WTC11 (cell line): ENCODE data around the gene TMEM9. TPM values are rescaled to one million over a fixed set of nuclear protein-coding genes. Genes with fewer than 3 reads are reported as not detected.

ENCODE experiments used
- ATAC-seq: fragments of 200-7000 bp; cut with Tn5 transposase; 2 replicates; pipeline ENCODE4 v1.10.0; 2021; ENCODE audit warnings: mild to moderate bottlenecking, moderate library complexity
- CTCF ChIA-PET: fragments of 300-600 bp; sonication (Branson Sonifier 250); formaldehyde crosslinking; loops from one replicate; lab custom pipeline; 2021; ENCODE audit warnings: antibody characterized with exemption; lab: Charles Lee
- POLR2A ChIA-PET: fragments of 350-600 bp; sonication (Branson Sonifier 250); formaldehyde crosslinking; loops from one replicate; lab custom pipeline; 2021; ENCODE audit warnings: antibody characterized with exemption; lab: Charles Lee
- DNase-seq: peaks from one replicate; pipeline ENCODE4 v3.0.0; 2021; ENCODE audit warnings: low spot score
- H3K27ac Mint-ChIP-seq: 2 replicates; pipeline ENCODE4 v1.8.0; 2021; ENCODE audit warnings: mixed read lengths
- H3K27me3 Mint-ChIP-seq: 2 replicates; pipeline ENCODE4 v1.8.0; 2021; ENCODE audit warnings: low read depth, mild to moderate bottlenecking, moderate library complexity, mixed read lengths
- H3K36me3 Mint-ChIP-seq: 2 replicates; pipeline ENCODE4 v1.8.0; 2021; ENCODE audit warnings: mixed read lengths
- H3K4me1 Mint-ChIP-seq: 2 replicates; pipeline ENCODE4 v1.8.0; 2022; ENCODE audit warnings: mixed read lengths
- H3K4me3 Mint-ChIP-seq: 2 replicates; pipeline ENCODE4 v1.8.0; 2021; ENCODE audit warnings: mild to moderate bottlenecking, moderate library complexity, mixed read lengths
- H3K9me3 Mint-ChIP-seq: 2 replicates; pipeline ENCODE4 v1.8.0; 2021; ENCODE audit warnings: mixed read lengths
- ATF1 ChIP-seq: sonication (generic); formaldehyde crosslinking; IDR thresholded peaks from 2 replicates; pipeline ENCODE4 v1.8.1; 2023; ENCODE audit warnings: mild to moderate bottlenecking, moderate library complexity, missing genetic modification reagents
- CBFB ChIP-seq: sonication (generic); formaldehyde crosslinking; IDR thresholded peaks from 2 replicates; pipeline ENCODE4 v1.8.1; 2022; ENCODE audit warnings: mild to moderate bottlenecking, low read depth, missing genetic modification reagents
- EMX1 ChIP-seq: fragments of 250-450 bp; sonication (Bioruptor Pico); IDR thresholded peaks from 2 replicates; pipeline ENCODE4 v1.8.0; 2021; ENCODE audit warnings: mild to moderate bottlenecking
- FOXJ3 ChIP-seq: sonication (generic); formaldehyde crosslinking; IDR thresholded peaks from 2 replicates; pipeline ENCODE4 v1.9.0; 2021; ENCODE audit warnings: missing genetic modification reagents, mild to moderate bottlenecking, borderline replicate concordance
- GABPB1 ChIP-seq: sonication (generic); formaldehyde crosslinking; IDR thresholded peaks from 2 replicates; pipeline ENCODE4 v1.8.1; 2023; ENCODE audit warnings: mild to moderate bottlenecking, missing genetic modification reagents
- KAT7 ChIP-seq: sonication (generic); formaldehyde crosslinking; IDR thresholded peaks from 2 replicates; pipeline ENCODE4 v1.8.1; 2023; ENCODE audit warnings: missing genetic modification reagents, mild to moderate bottlenecking, borderline replicate concordance
- RELA ChIP-seq: sonication (generic); formaldehyde crosslinking; IDR thresholded peaks from 2 replicates; pipeline ENCODE4 v1.8.1; 2022; ENCODE audit warnings: missing genetic modification reagents, mild to moderate bottlenecking, borderline replicate concordance
- RORB ChIP-seq: fragments of 250-450 bp; sonication (Bioruptor Pico); IDR thresholded peaks from 2 replicates; pipeline ENCODE4 v1.9.0; 2021; ENCODE audit warnings: mild to moderate bottlenecking
- TCF7 ChIP-seq: sonication (generic); formaldehyde crosslinking; IDR thresholded peaks from 2 replicates; pipeline ENCODE4 v1.8.0; 2022; ENCODE audit warnings: mild to moderate bottlenecking, low read depth, missing genetic modification reagents, moderate library complexity
- ZNF121 ChIP-seq: sonication (generic); formaldehyde crosslinking; IDR thresholded peaks from 2 replicates; pipeline ENCODE4 v1.8.0; 2023; ENCODE audit warnings: missing genetic modification reagents
- ZNF423 ChIP-seq: fragments of 250-450 bp; sonication (Bioruptor Pico); IDR thresholded peaks from 2 replicates; pipeline ENCODE4 v2.1.2; 2022; ENCODE audit warnings: mild to moderate bottlenecking, moderate library complexity
- total RNA-seq: library from RNA; stranded (reverse); gene quantifications from 3 replicates; pipeline ENCODE4 v1.2.3, GENCODE V29; 2021
- TF ChIP-seq, protein P1 (sequence below): sonication (generic); formaldehyde crosslinking; IDR thresholded peaks from 2 replicates; pipeline ENCODE4 v1.8.1; 2023; ENCODE audit warnings: mild to moderate bottlenecking, missing genetic modification reagents
- TF ChIP-seq, protein P2 (sequence below): sonication (generic); formaldehyde crosslinking; conservative IDR thresholded peaks from 2 replicates; pipeline ENCODE4 v1.8.1; 2023; ENCODE audit warnings: mild to moderate bottlenecking, low read depth, missing genetic modification reagents, moderate library complexity
- TF ChIP-seq, protein P3 (sequence below): fragments of 250-450 bp; sonication (Bioruptor Pico); IDR thresholded peaks from 2 replicates; pipeline ENCODE4 v1.9.0; 2021; ENCODE audit warnings: moderate library complexity, mild to moderate bottlenecking, inconsistent platforms, borderline replicate concordance
- TF ChIP-seq, protein P4 (sequence below): sonication (generic); formaldehyde crosslinking; IDR thresholded peaks from 2 replicates; pipeline ENCODE4 v1.8.0; 2022; ENCODE audit warnings: mild to moderate bottlenecking, missing genetic modification reagents
- TF ChIP-seq, protein P5 (sequence below): sonication (generic); formaldehyde crosslinking; conservative IDR thresholded peaks from 2 replicates; pipeline ENCODE4 v1.8.1; 2022; ENCODE audit warnings: mild to moderate bottlenecking, missing genetic modification reagents
- TF ChIP-seq, protein P6 (sequence below): fragments of 250-450 bp; sonication (Bioruptor Pico); conservative IDR thresholded peaks from 2 replicates; pipeline ENCODE4 v1.9.0; 2021; ENCODE audit warnings: mild to moderate bottlenecking

TMEM9 gene
- total RNA-seq, 1 experiment from 2014 or later = 97.5 TPM

DNA sequence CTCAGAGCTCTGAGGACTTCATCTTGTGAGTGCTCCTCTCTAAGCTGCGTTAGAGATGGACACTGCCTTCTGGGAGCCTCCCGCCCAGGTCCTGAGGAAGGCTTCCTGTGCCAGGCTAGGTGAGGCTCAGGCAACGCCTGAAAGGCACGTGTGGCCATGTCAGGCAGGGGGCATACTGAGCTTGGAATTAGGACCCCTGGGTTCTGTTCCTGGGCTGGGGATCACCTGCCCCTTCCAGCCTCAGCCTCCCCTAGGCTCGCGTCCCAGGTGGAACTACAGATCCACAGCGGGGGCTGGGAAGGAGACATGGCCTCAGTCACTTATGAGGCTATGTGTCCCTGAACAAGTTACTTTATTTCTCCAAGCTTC lies 17.3 kb downstream of the TMEM9 start:
- Mint-ChIP-seq H3K9me3 (0 out of 2 replicates have a peak, but pooled peaks cover 3% of the 10 kb centered on the region), H3K4me3 (no peak overlapping the region), H3K27me3 (no peaks in the 10 kb centered on the region; the same call in 1 of the 2 replicates), H3K27ac (no peak overlapping the region), H3K4me1 (no peaks in the 10 kb centered on the region), H3K36me3 (peaks cover 35% of the 10 kb centered on the region)
- DNase-seq (no peak), ATAC-seq (no peak)
- TF ChIP-seq ZNF423 (no peak), ZNF121 (no peak), EMX1 (CRISPR knock-in tag) (no peak), GABPB1 (no peak)
- TF ChIP-seq, protein P1, sequence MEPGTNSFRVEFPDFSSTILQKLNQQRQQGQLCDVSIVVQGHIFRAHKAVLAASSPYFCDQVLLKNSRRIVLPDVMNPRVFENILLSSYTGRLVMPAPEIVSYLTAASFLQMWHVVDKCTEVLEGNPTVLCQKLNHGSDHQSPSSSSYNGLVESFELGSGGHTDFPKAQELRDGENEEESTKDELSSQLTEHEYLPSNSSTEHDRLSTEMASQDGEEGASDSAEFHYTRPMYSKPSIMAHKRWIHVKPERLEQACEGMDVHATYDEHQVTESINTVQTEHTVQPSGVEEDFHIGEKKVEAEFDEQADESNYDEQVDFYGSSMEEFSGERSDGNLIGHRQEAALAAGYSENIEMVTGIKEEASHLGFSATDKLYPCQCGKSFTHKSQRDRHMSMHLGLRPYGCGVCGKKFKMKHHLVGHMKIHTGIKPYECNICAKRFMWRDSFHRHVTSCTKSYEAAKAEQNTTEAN (CRISPR knock-in tag) = no peak
- TF ChIP-seq, protein P2, sequence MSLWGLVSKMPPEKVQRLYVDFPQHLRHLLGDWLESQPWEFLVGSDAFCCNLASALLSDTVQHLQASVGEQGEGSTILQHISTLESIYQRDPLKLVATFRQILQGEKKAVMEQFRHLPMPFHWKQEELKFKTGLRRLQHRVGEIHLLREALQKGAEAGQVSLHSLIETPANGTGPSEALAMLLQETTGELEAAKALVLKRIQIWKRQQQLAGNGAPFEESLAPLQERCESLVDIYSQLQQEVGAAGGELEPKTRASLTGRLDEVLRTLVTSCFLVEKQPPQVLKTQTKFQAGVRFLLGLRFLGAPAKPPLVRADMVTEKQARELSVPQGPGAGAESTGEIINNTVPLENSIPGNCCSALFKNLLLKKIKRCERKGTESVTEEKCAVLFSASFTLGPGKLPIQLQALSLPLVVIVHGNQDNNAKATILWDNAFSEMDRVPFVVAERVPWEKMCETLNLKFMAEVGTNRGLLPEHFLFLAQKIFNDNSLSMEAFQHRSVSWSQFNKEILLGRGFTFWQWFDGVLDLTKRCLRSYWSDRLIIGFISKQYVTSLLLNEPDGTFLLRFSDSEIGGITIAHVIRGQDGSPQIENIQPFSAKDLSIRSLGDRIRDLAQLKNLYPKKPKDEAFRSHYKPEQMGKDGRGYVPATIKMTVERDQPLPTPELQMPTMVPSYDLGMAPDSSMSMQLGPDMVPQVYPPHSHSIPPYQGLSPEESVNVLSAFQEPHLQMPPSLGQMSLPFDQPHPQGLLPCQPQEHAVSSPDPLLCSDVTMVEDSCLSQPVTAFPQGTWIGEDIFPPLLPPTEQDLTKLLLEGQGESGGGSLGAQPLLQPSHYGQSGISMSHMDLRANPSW (CRISPR knock-in tag) = no peak
- POLR2A ChIA-PET = no interaction called here
- CTCF ChIA-PET = interaction anchor here (1.0 to 1.3 kb wide), 3 partner anchors 12 to 157 kb away, joined by 4 to 5 read pairs (median 4); no protein-coding TSS in a partner anchor

DNA sequence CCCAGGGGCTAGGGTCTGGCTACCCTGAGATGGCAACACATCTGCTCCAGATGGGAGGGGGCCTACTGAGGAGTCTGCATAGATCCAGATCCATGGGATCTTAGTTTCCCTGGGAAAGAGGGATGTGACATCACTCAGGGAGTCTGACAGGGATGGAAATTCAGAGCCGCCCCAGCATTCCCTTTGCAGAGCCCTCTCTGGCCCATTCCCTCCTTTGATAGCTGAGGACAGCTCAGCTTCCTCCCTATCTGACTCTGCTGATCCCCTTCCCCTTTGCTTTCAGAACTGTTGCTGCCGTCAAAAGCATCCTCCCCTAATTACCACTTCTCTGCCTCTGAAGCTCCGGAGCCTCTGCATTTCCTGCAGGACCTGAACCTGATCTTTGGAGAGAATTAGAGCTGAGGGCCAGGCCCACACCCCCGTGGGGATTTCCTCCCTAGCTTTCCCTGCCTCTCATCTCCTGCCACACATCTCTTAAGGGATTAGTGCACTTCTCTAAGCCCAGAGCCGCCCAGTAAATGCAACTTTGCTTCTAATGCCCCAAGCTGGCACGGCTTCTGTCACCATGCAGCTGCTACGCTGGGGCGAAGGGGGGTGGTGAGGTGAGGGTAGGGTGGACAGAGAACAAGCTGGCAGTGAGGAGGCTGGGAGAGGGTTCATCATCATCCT lies 17.8 kb downstream of the TMEM9 start:
- Mint-ChIP-seq H3K4me1 (no peaks in the 10 kb centered on the region), H3K9me3 (0 out of 2 replicates have a peak, but pooled peaks cover 3% of the 10 kb centered on the region), H3K27ac (no peak overlapping the region)
- CTCF ChIA-PET = interaction anchor here (1.0 to 1.3 kb wide), 2 partner anchors 13 to 48 kb away, joined by 4 to 5 read pairs; no protein-coding TSS in a partner anchor
- no peak for ATAC-seq
- no peak for TF ChIP-seq ATF1 (CRISPR knock-in tag)
- TF ChIP-seq, protein P3, sequence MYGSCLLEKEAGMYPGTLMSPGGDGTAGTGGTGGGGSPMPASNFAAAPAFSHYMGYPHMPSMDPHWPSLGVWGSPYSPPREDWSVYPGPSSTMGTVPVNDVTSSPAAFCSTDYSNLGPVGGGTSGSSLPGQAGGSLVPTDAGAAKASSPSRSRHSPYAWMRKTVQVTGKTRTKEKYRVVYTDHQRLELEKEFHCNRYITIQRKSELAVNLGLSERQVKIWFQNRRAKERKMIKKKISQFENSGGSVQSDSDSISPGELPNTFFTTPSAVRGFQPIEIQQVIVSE (CRISPR knock-in tag) = no peak
- TF ChIP-seq FOXJ3 (CRISPR knock-in tag) = no peak
- no peak for TF ChIP-seq TCF7 (CRISPR knock-in tag)
- no peak for TF ChIP-seq KAT7 (CRISPR knock-in tag)
- no peak for TF ChIP-seq RORB (CRISPR knock-in tag)
- no peak for TF ChIP-seq RELA (CRISPR knock-in tag)
- TF ChIP-seq, protein P4, sequence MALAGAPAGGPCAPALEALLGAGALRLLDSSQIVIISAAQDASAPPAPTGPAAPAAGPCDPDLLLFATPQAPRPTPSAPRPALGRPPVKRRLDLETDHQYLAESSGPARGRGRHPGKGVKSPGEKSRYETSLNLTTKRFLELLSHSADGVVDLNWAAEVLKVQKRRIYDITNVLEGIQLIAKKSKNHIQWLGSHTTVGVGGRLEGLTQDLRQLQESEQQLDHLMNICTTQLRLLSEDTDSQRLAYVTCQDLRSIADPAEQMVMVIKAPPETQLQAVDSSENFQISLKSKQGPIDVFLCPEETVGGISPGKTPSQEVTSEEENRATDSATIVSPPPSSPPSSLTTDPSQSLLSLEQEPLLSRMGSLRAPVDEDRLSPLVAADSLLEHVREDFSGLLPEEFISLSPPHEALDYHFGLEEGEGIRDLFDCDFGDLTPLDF (CRISPR knock-in tag) = no peak
- TF ChIP-seq, protein P5, sequence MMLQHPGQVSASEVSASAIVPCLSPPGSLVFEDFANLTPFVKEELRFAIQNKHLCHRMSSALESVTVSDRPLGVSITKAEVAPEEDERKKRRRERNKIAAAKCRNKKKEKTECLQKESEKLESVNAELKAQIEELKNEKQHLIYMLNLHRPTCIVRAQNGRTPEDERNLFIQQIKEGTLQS (CRISPR knock-in tag) = no peak
- no peak for TF ChIP-seq CBFB (CRISPR knock-in tag)
- TF ChIP-seq, protein P6, sequence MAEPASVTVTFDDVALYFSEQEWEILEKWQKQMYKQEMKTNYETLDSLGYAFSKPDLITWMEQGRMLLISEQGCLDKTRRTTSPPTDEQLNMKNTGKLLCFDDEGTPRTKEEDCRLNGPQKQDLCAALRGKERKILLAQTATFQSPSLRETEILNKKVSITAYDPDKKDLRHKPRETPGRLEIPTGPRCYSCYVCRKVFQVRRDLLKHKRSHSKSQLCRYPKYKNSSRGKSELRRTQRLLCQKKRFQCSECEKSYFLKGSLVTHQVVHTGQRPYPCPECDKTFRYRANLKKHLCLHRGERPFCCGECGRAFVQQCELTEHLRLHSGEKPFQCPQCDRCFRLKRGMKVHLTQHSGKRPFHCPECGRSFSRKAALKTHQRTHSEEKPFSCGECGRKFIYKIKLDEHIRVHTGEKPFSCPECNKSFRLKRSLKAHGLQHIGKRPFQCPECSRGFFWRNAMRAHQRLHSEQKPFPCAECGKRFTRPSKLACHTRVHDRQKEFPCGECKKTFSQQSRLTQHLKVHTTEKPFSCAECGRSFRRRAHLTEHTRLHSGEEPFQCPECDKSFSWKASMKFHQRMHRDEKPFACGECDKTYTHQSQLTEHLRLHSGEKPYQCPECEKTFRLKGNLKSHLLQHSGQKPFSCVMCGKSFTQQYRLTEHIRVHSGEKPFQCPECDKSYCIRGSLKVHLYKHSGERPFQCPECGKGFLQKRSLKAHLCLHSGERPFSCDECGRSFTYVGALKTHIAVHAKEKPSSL (CRISPR knock-in tag) = no peak
- TF ChIP-seq, all 79 proteins: peak for 0
- Mint-ChIP-seq H3K36me3 (peaks cover 30% of the 10 kb centered on the region), H3K4me3 (no peak overlapping the region), H3K27me3 (no peaks in the 10 kb centered on the region; the same call in 1 of the 2 replicates)
- POLR2A ChIA-PET = no interaction called here
- no peak for DNase-seq
